Measurements from ENCODE around the gene PHLDA3.
A peak's percentile ranks its signal among the peaks of the same experiment; 100 is the strongest.
"Not testable (repeated sequence)": the region's sequence is repeated elsewhere in the genome, so short reads cannot be mapped to it uniquely, and the experiment has no call there.

The PHLDA3 gene

GRCh38 chr1:201476670-201477344 lies 7.8 kb upstream of the PHLDA3 start:
- WGBS (ENCODE audit: insufficient coverage, insufficient read length): no CpG with 5 or more reads among the region's 6 CpGs
- no peaks in the 10 kb centered on the region for H3K27me3 ChIP-seq (ENCODE audit: control insufficient read depth, insufficient read depth, low read length)
- H3K4me1 ChIP-seq (ENCODE audit: control insufficient read depth, insufficient read depth, low read length): no peaks in the 10 kb centered on the region
- no peak for DNase-seq (ENCODE audit: low read depth, low spot score)
- no peaks in the 10 kb centered on the region for H3K36me3 ChIP-seq (ENCODE audit: control insufficient read depth, insufficient read depth, low read length)
- no peaks in the 10 kb centered on the region for H3K9me3 ChIP-seq (ENCODE audit: control insufficient read depth, insufficient read depth, low read length)
- no peak overlapping the region for H3K4me3 ChIP-seq (ENCODE audit: low read length)
- no peak overlapping the region for H3K27ac ChIP-seq (ENCODE audit: low read length)

DNA sequence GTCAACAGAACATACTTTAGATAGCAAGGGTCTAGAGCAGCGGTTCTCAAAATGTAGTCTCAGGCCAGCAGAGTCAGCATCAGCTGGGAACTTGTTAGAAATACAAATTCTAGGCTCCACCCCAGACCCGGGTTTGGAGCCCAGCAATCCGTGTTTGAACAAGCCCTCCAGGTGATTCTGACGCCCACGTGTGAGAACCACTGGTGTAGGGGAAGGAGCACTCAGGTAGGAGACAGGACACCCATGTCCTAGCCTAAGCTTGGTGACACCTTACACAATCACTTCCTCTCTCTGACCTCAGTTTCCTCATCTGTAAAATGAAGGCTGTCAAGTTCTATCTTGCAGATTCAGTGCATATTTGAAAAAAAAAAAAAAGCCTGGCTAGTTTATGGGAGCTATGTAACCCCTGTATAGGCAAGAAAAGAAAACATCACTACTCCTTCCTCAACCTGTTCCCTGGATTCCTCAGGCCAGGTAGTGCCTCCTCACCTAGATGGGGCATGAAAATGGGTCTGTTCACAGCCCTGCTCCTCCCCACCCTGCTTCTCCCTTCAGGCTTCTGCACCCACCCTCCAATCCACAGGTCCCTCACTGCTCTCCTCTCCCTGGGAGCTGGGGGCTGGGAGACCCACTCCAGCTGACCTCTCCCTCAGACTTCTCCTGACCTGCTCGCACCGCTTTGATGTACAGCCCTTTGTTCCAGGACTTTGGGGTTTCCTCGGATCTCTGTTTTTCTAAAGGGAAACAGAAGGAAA lies 7.1 kb upstream of the PHLDA3 start:
- DNase-seq (ENCODE audit: low read depth, low spot score): no peak
- no peak overlapping the region for H3K4me3 ChIP-seq (ENCODE audit: low read length)
- H3K27ac ChIP-seq (ENCODE audit: low read length): no peak overlapping the region
- no peaks in the 10 kb centered on the region for H3K36me3 ChIP-seq (ENCODE audit: control insufficient read depth, insufficient read depth, low read length)
- no CpG with 5 or more reads among the region's 8 CpGs for WGBS (ENCODE audit: insufficient coverage, insufficient read length)
- H3K4me1 ChIP-seq (ENCODE audit: control insufficient read depth, insufficient read depth, low read length): no peaks in the 10 kb centered on the region
- no peaks in the 10 kb centered on the region for H3K9me3 ChIP-seq (ENCODE audit: control insufficient read depth, insufficient read depth, low read length)
- peaks cover 3% of the 10 kb centered on the region; the same call in 1 of the 2 replicates for H3K27me3 ChIP-seq (ENCODE audit: control insufficient read depth, insufficient read depth, low read length)

DNA sequence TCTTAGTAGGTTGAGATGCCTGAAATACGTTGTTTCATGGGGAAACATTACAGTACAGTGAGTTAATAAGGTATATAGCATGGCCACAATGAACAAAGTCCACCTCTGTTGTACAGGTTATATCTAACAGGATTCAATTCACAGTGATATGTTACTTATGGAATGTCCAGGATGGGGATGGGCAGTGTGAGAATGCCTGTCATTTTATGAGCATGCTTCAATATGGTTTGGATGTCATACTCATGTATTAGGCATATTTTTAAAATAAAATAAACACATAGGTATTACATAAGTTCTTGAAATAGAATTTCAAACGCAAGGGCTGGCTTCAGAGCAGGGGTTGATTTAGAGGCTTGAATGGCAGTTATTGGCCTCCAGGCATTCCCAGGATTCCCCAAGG lies 6.1 kb upstream of the PHLDA3 start:
- no CpG with 5 or more reads among the region's 2 CpGs for WGBS (ENCODE audit: insufficient coverage, insufficient read length)
- no peaks in the 10 kb centered on the region for H3K36me3 ChIP-seq (ENCODE audit: control insufficient read depth, insufficient read depth, low read length)
- H3K27ac ChIP-seq (ENCODE audit: low read length): no peak overlapping the region
- H3K27me3 ChIP-seq (ENCODE audit: control insufficient read depth, insufficient read depth, low read length): peaks cover 6% of the 10 kb centered on the region; the same call in 1 of the 2 replicates
- DNase-seq (ENCODE audit: low read depth, low spot score): no peak
- no peak overlapping the region for H3K4me3 ChIP-seq (ENCODE audit: low read length)
- H3K4me1 ChIP-seq (ENCODE audit: control insufficient read depth, insufficient read depth, low read length): no peaks in the 10 kb centered on the region
- H3K9me3 ChIP-seq (ENCODE audit: control insufficient read depth, insufficient read depth, low read length): no peaks in the 10 kb centered on the region

DNA sequence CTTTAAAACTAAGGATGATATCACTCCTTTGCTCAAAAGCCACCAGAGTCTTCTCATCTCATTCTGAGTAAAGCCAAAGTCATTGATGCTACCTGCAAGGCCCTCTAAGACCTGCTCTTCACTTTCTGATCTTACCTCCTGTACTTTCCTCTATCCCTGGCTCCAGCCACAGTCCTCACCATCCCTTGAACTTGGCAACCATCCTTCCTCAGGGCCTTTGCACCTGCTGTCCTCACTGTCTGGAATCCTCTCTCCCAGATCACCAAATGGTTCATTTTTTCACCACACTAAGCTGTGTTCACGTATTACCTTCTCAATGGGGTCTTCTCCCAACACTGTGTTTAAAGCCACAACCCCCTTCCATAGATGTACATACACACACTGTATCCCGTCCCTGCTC lies 4.3 kb upstream of the PHLDA3 start:
- H3K27ac ChIP-seq (ENCODE audit: low read length): no peak overlapping the region
- WGBS (ENCODE audit: insufficient coverage, insufficient read length): no CpG with 5 or more reads among the region's 2 CpGs
- DNase-seq (ENCODE audit: low read depth, low spot score): no peak
- 0 out of 2 replicates have a peak, but pooled peaks cover 3% of the 10 kb centered on the region for H3K36me3 ChIP-seq (ENCODE audit: control insufficient read depth, insufficient read depth, low read length)
- H3K27me3 ChIP-seq (ENCODE audit: control insufficient read depth, insufficient read depth, low read length): peaks cover 6% of the 10 kb centered on the region; the same call in 1 of the 2 replicates
- H3K9me3 ChIP-seq (ENCODE audit: control insufficient read depth, insufficient read depth, low read length): no peaks in the 10 kb centered on the region
- no peak overlapping the region for H3K4me3 ChIP-seq (ENCODE audit: low read length)
- peaks cover 3% of the 10 kb centered on the region for H3K4me1 ChIP-seq (ENCODE audit: control insufficient read depth, insufficient read depth, low read length)

- DNase-seq (ENCODE audit: low read depth, low spot score); H3K36me3 ChIP-seq (ENCODE audit: control insufficient read depth, insufficient read depth, low read length); H3K9me3 ChIP-seq (ENCODE audit: control insufficient read depth, insufficient read depth, low read length); H3K27me3 ChIP-seq (ENCODE audit: control insufficient read depth, insufficient read depth, low read length); H3K4me1 ChIP-seq (ENCODE audit: control insufficient read depth, insufficient read depth, low read length); H3K4me3 ChIP-seq (ENCODE audit: low read length); H3K27ac ChIP-seq (ENCODE audit: low read length): not testable (repeated sequence)
- WGBS (ENCODE audit: insufficient coverage, insufficient read length): no CpG with 5 or more reads among the region's 8 CpGs
Measured at GRCh38 chr1:201472321-201472720, 3.3 kb upstream of the PHLDA3 start.

GRCh38 chr1:201471772-201472171 lies 2.8 kb upstream of the PHLDA3 start:
- Histone ChIP-seq H3K9me3 (ENCODE audit: control insufficient read depth, insufficient read depth, low read length) (no peaks in the 10 kb centered on the region), H3K4me3 (ENCODE audit: low read length) (no peak overlapping the region), H3K27me3 (ENCODE audit: control insufficient read depth, insufficient read depth, low read length) (peaks cover 6% of the 10 kb centered on the region; the same call in 1 of the 2 replicates), H3K4me1 (ENCODE audit: control insufficient read depth, insufficient read depth, low read length) (peaks cover 6% of the 10 kb centered on the region), H3K27ac (ENCODE audit: low read length) (no peak overlapping the region), H3K36me3 (ENCODE audit: control insufficient read depth, insufficient read depth, low read length) (0 out of 2 replicates have a peak, but pooled peaks cover 3% of the 10 kb centered on the region)
- no CpG with 5 or more reads among the region's 3 CpGs for WGBS (ENCODE audit: insufficient coverage, insufficient read length)
- DNase-seq (ENCODE audit: low read depth, low spot score): no peak

- no peaks in the 10 kb centered on the region for H3K9me3 ChIP-seq (ENCODE audit: control insufficient read depth, insufficient read depth, low read length)
- WGBS (ENCODE audit: insufficient coverage, insufficient read length): no CpG with 5 or more reads among the region's 4 CpGs
- peaks cover 6% of the 10 kb centered on the region; the same call in 1 of the 2 replicates for H3K27me3 ChIP-seq (ENCODE audit: control insufficient read depth, insufficient read depth, low read length)
- H3K4me1 ChIP-seq (ENCODE audit: control insufficient read depth, insufficient read depth, low read length): peaks cover 6% of the 10 kb centered on the region
- no peak overlapping the region for H3K4me3 ChIP-seq (ENCODE audit: low read length)
- peaks cover 8% of the 10 kb centered on the region; the same call in 1 of the 2 replicates for H3K36me3 ChIP-seq (ENCODE audit: control insufficient read depth, insufficient read depth, low read length)
- H3K27ac ChIP-seq (ENCODE audit: low read length): no peak overlapping the region
- no peak for DNase-seq (ENCODE audit: low read depth, low spot score)
Measured at GRCh38 chr1:201470581-201470980, 1.6 kb upstream of the PHLDA3 start.

DNA sequence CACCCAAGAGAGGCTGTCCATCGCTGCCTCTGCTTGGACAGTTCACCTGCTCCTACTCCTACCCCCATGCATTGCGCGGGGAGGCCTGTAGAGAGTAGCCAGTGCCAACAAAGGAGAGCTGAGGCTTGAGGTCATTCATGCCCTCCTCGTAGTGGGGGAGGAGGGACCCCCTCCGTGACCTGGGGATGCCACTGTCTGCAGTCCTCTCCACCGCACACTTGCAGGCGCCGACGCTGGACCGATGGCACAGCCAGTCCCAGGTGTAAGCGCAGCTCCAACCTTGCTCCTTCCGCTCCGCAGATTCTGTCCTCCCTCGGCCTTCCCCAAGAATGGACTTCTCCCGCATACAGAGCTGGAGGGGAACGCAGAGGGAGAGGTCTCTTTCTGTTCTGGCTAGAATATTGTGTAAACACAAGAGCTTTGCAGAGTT lies 672 bp upstream of the PHLDA3 start:
- peak overlapping the region; percentile 62; the same call in 1 of the 2 replicates for H3K4me3 ChIP-seq (ENCODE audit: low read length)
- no peaks in the 10 kb centered on the region for H3K9me3 ChIP-seq (ENCODE audit: control insufficient read depth, insufficient read depth, low read length)
- H3K27me3 ChIP-seq (ENCODE audit: control insufficient read depth, insufficient read depth, low read length): peaks cover 6% of the 10 kb centered on the region; the same call in 1 of the 2 replicates
- no peak overlapping the region for H3K27ac ChIP-seq (ENCODE audit: low read length)
- peaks cover 13% of the 10 kb centered on the region; the same call in 1 of the 2 replicates for H3K36me3 ChIP-seq (ENCODE audit: control insufficient read depth, insufficient read depth, low read length)
- no CpG with 5 or more reads among the region's 16 CpGs for WGBS (ENCODE audit: insufficient coverage, insufficient read length)
- H3K4me1 ChIP-seq (ENCODE audit: control insufficient read depth, insufficient read depth, low read length): peaks cover 6% of the 10 kb centered on the region
- DNase-seq (ENCODE audit: low read depth, low spot score): no peak

GRCh38 chr1:201468501-201468843 lies 516 bp downstream of the PHLDA3 start:
- H3K9me3 ChIP-seq (ENCODE audit: control insufficient read depth, insufficient read depth, low read length): no peaks in the 10 kb centered on the region
- H3K27ac ChIP-seq (ENCODE audit: low read length): no peak overlapping the region
- WGBS (ENCODE audit: insufficient coverage, insufficient read length): no CpG with 5 or more reads among the region's 44 CpGs
- peaks cover 13% of the 10 kb centered on the region; the same call in 1 of the 2 replicates for H3K36me3 ChIP-seq (ENCODE audit: control insufficient read depth, insufficient read depth, low read length)
- peaks cover 6% of the 10 kb centered on the region for H3K4me1 ChIP-seq (ENCODE audit: control insufficient read depth, insufficient read depth, low read length)
- H3K4me3 ChIP-seq (ENCODE audit: low read length): peak overlapping the region; percentile 62
- peaks cover 6% of the 10 kb centered on the region; the same call in 1 of the 2 replicates for H3K27me3 ChIP-seq (ENCODE audit: control insufficient read depth, insufficient read depth, low read length)
- no peak for DNase-seq (ENCODE audit: low read depth, low spot score)

DNA sequence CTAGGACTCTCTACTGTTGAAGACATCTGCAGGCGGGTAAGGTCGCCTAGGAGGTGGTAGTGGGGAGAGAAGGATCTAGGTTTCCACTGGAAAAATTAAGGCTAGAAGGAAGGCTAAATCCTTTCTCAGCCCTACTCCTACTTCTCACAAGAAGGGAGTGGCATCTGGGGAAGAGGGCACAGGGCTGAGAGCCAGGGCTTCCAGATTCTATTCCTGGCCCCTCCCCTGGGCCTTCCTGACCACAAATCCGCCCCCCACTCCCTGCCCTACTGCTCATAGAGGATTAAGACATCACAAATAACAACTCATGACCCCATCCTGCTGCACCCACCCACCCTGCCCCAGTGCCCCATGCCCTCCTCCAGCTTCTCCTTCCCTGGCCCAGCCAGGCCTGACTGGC lies 2.5 kb downstream of the PHLDA3 start:
- H3K4me3 ChIP-seq (ENCODE audit: low read length): no peak overlapping the region
- DNase-seq (ENCODE audit: low read depth, low spot score): no peak
- H3K36me3 ChIP-seq (ENCODE audit: control insufficient read depth, insufficient read depth, low read length): peaks cover 13% of the 10 kb centered on the region; the same call in 1 of the 2 replicates
- H3K9me3 ChIP-seq (ENCODE audit: control insufficient read depth, insufficient read depth, low read length): no peaks in the 10 kb centered on the region
- no CpG with 5 or more reads among the region's 3 CpGs for WGBS (ENCODE audit: insufficient coverage, insufficient read length)
- H3K4me1 ChIP-seq (ENCODE audit: control insufficient read depth, insufficient read depth, low read length): peaks cover 6% of the 10 kb centered on the region
- peaks cover 6% of the 10 kb centered on the region; the same call in 1 of the 2 replicates for H3K27me3 ChIP-seq (ENCODE audit: control insufficient read depth, insufficient read depth, low read length)
- no peak overlapping the region for H3K27ac ChIP-seq (ENCODE audit: low read length)

Data from iPS DF 6.9 (cell line).